Lower lobe of right lung (tissue), 2 donors: ENCODE data around the gene ARHGAP10. TPM values are rescaled to one million over a fixed set of nuclear protein-coding genes. Genes with fewer than 3 reads are reported as not detected.

ENCODE experiments used
- ATAC-seq, 2 donors: fragments of 200-7000 bp; cut with Tn5 transposase; one replicate each; pipeline ENCODE4 v1.9.1; 2020 to 2022; ENCODE audit warnings: mild to moderate bottlenecking in 2 of 2, moderate library complexity in 2 of 2
- DNase-seq: peaks from one replicate; pipeline ENCODE4 v3.0.0-alpha.2; 2020
- H3K27ac ChIP-seq: fragments of 200-600 bp; one replicate; pipeline ENCODE4 v1.8.0; 2022
- H3K27me3 ChIP-seq: fragments of 200-600 bp; one replicate; pipeline ENCODE4 v1.8.0; 2022; ENCODE audit warnings: low read depth
- H3K36me3 ChIP-seq: fragments of 200-600 bp; one replicate; pipeline ENCODE4 v1.8.0; 2022; ENCODE audit warnings: mild to moderate bottlenecking
- H3K4me1 ChIP-seq: fragments of 200-600 bp; one replicate; pipeline ENCODE4 v1.8.0; 2022
- H3K4me3 ChIP-seq: fragments of 200-600 bp; one replicate; pipeline ENCODE4 v1.8.0; 2022; ENCODE audit warnings: mild to moderate bottlenecking
- H3K9me3 ChIP-seq: fragments of 200-600 bp; one replicate; pipeline ENCODE4 v1.8.0; 2022
- CTCF ChIP-seq: fragments of 200-600 bp; IDR thresholded peaks from one replicate; pipeline ENCODE4 v1.8.0; 2022; ENCODE audit warnings: antibody characterized with exemption, mild to moderate bottlenecking
- intact Hi-C: fragments of 100-400 bp; cut with DNase I; formaldehyde crosslinking; loops from one replicate; pipeline ENCODE4 v1.11.0; 2022
- total RNA-seq: library from RNA; stranded (reverse); fragmentation: NEBNext Ultra II Directional; extraction: Animal tissue kit (Norgen Biotek cat#: 25700); gene quantifications from one replicate; pipeline ENCODE4 v1.2.1, GENCODE V29; 2021
- donor health status: DM: no; HTN: yes; CAD: no; lungs with severe emphysema.

ARHGAP10 gene
- total RNA-seq, 1 donor from 2014 or later, result 26.4 TPM

GRCh38 chr4:147830987-147831386 is 99.1 kb downstream of the ARHGAP10 start:
- no peak for TF ChIP-seq CTCF
- Histone ChIP-seq H3K36me3 (no peaks in the 10 kb centered on the region), H3K27me3 (no peaks in the 10 kb centered on the region), H3K4me1 (peaks cover 57% of the 10 kb centered on the region), H3K4me3 (no peak overlapping the region), H3K27ac (peak overlapping the region; percentile 70), H3K9me3 (no peaks in the 10 kb centered on the region)
- ATAC-seq, result no peak
- no peak for DNase-seq
- intact Hi-C loops, result no loop called here

GRCh38 chr4:147831551-147832171 is 99.8 kb downstream of the ARHGAP10 start:
- intact Hi-C loops, result no loop called here
- no peaks in the 10 kb centered on the region for H3K9me3 ChIP-seq
- ATAC-seq (peak; percentile 81 to 83), DNase-seq (no peak)
- H3K27ac ChIP-seq, result peak overlapping the region; percentile 70
- H3K4me1 ChIP-seq, result peaks cover 57% of the 10 kb centered on the region
- no peak overlapping the region for H3K4me3 ChIP-seq
- no peaks in the 10 kb centered on the region for H3K27me3 ChIP-seq
- TF ChIP-seq CTCF, result no peak
- no peaks in the 10 kb centered on the region for H3K36me3 ChIP-seq

- no peak for TF ChIP-seq CTCF
- Histone ChIP-seq H3K27me3 (no peaks in the 10 kb centered on the region), H3K27ac (no peak overlapping the region), H3K9me3 (no peaks in the 10 kb centered on the region), H3K4me3 (no peak overlapping the region), H3K4me1 (peaks cover 54% of the 10 kb centered on the region), H3K36me3 (no peaks in the 10 kb centered on the region)
- ATAC-seq (no peak), DNase-seq (no peak)
- intact Hi-C loops, result no loop called here
These were observed 101.4 kb downstream of the ARHGAP10 start for GRCh38 chr4:147833254-147833653.

GRCh38 chr4:147833741-147834140 is 101.9 kb downstream of the ARHGAP10 start:
- no peak overlapping the region for H3K27ac ChIP-seq
- intact Hi-C loops, result no loop called here

GRCh38 chr4:147834480-147834879 is 102.6 kb downstream of the ARHGAP10 start:
- no peak for TF ChIP-seq CTCF
- H3K4me1 ChIP-seq, result peaks cover 41% of the 10 kb centered on the region
- H3K9me3 ChIP-seq, result no peaks in the 10 kb centered on the region
- no peak overlapping the region for H3K4me3 ChIP-seq
- intact Hi-C loops, result no loop called here
- no peak overlapping the region for H3K27ac ChIP-seq
- H3K36me3 ChIP-seq, result no peaks in the 10 kb centered on the region
- ATAC-seq (no peak), DNase-seq (no peak)
- no peaks in the 10 kb centered on the region for H3K27me3 ChIP-seq

More at GRCh38 chr4:147833741-147834140, 101.9 kb downstream of the ARHGAP10 start:
- Histone ChIP-seq H3K27me3 (no peaks in the 10 kb centered on the region), H3K36me3 (no peaks in the 10 kb centered on the region), H3K4me1 (peaks cover 49% of the 10 kb centered on the region), H3K9me3 (no peaks in the 10 kb centered on the region), H3K4me3 (no peak overlapping the region)
- DNase-seq (no peak), ATAC-seq (no peak)
- TF ChIP-seq CTCF, result no peak
